ENCODE results near the gene ATP6V1G1.

DNA sequence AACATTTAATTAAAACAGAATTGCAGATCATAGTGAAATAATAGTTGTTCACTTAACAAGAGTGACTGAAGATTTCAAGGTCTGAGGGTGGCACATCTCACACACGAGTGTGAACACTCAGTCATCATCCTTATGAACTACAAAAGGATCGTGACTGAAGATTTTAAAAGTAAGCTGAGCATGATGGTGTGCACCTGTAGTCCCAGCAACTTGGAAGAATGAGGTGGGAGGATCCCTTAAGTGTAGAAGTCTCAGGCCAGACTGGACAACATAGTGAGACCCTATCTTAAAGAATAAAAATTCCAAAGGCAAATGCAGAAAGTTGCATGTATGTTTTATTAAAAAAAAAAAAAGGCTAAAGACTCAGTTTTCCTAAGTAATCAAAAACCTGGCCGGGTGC is 22.4 kb upstream of the ATP6V1G1 start:
- TF ChIP-seq POLR2A (IDR thresholded peaks at IDR 0.05; ENCODE audit: low read length) (no peak), USF2 (IDR thresholded peaks at IDR 0.05) (no peak), CTCF (IDR thresholded peaks at IDR 0.05) (no peak), EP300 (IDR thresholded peaks at IDR 0.05) (no peak), JUN (IDR thresholded peaks at IDR 0.05) (no peak), KDM1A (IDR thresholded peaks at IDR 0.05; ENCODE audit: low read depth) (no peak)
- TF ChIP-seq, protein P1, sequence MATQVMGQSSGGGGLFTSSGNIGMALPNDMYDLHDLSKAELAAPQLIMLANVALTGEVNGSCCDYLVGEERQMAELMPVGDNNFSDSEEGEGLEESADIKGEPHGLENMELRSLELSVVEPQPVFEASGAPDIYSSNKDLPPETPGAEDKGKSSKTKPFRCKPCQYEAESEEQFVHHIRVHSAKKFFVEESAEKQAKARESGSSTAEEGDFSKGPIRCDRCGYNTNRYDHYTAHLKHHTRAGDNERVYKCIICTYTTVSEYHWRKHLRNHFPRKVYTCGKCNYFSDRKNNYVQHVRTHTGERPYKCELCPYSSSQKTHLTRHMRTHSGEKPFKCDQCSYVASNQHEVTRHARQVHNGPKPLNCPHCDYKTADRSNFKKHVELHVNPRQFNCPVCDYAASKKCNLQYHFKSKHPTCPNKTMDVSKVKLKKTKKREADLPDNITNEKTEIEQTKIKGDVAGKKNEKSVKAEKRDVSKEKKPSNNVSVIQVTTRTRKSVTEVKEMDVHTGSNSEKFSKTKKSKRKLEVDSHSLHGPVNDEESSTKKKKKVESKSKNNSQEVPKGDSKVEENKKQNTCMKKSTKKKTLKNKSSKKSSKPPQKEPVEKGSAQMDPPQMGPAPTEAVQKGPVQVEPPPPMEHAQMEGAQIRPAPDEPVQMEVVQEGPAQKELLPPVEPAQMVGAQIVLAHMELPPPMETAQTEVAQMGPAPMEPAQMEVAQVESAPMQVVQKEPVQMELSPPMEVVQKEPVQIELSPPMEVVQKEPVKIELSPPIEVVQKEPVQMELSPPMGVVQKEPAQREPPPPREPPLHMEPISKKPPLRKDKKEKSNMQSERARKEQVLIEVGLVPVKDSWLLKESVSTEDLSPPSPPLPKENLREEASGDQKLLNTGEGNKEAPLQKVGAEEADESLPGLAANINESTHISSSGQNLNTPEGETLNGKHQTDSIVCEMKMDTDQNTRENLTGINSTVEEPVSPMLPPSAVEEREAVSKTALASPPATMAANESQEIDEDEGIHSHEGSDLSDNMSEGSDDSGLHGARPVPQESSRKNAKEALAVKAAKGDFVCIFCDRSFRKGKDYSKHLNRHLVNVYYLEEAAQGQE (IDR thresholded peaks at IDR 0.05), result no peak
- TF ChIP-seq, protein P2, sequence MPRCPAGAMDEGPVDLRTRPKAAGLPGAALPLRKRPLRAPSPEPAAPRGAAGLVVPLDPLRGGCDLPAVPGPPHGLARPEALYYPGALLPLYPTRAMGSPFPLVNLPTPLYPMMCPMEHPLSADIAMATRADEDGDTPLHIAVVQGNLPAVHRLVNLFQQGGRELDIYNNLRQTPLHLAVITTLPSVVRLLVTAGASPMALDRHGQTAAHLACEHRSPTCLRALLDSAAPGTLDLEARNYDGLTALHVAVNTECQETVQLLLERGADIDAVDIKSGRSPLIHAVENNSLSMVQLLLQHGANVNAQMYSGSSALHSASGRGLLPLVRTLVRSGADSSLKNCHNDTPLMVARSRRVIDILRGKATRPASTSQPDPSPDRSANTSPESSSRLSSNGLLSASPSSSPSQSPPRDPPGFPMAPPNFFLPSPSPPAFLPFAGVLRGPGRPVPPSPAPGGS (IDR thresholded peaks at IDR 0.05), result no peak

Data from A549 (cell line).